Measurements from ENCODE around the gene CD44.

DNA sequence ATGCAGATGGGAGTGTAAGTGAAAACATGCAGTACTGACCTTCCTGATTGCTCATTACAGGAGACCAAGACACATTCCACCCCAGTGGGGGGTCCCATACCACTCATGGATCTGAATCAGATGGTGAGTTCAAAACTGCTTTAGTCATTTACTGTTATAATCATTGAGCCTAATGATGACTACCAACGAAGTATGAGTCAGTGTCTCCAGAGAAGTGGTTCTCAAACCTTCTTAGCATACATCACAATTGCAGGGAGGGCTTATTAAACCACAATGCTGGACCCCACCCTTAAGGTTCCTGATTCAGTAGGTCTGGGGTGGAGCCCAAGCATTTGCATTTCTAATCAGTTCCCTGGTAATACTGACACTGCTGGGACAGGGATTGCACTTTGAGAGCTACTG, 75.8 kb downstream of the CD44 start:
- TF ChIP-seq, protein P1, sequence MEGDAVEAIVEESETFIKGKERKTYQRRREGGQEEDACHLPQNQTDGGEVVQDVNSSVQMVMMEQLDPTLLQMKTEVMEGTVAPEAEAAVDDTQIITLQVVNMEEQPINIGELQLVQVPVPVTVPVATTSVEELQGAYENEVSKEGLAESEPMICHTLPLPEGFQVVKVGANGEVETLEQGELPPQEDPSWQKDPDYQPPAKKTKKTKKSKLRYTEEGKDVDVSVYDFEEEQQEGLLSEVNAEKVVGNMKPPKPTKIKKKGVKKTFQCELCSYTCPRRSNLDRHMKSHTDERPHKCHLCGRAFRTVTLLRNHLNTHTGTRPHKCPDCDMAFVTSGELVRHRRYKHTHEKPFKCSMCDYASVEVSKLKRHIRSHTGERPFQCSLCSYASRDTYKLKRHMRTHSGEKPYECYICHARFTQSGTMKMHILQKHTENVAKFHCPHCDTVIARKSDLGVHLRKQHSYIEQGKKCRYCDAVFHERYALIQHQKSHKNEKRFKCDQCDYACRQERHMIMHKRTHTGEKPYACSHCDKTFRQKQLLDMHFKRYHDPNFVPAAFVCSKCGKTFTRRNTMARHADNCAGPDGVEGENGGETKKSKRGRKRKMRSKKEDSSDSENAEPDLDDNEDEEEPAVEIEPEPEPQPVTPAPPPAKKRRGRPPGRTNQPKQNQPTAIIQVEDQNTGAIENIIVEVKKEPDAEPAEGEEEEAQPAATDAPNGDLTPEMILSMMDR (IDR thresholded peaks at IDR 0.05; ENCODE audit: borderline replicate concordance, extremely low read depth, low read length, poor library complexity, severe bottlenecking), result no peak
- TF ChIP-seq EZH2 (IDR thresholded peaks at IDR 0.05; ENCODE audit: borderline replicate concordance, low read depth, low read length, severe bottlenecking), result no peak

All from DND-41 (cell line).